HepG2 (cell line): ENCODE measurements around the gene PTPRM. TPM values are rescaled to one million over a fixed set of nuclear protein-coding genes. Genes with fewer than 3 reads are reported as not detected.

ENCODE experiments used
- ATF4 ChIP-seq, 2 experiments: fragments of 450-650 bp in 1 of 2; sonication (generic) in 1 of 2; formaldehyde crosslinking; IDR thresholded peaks; 2 replicates each; pipeline versions ENCODE4 v1.5.0 to v1.8.0; 2020 to 2022; ENCODE audit warnings: mild to moderate bottlenecking in 1 of 2, missing genetic modification reagents in 1 of 2
- EZH2 ChIP-seq: conservative IDR thresholded peaks from 2 replicates; pipeline ENCODE4 v1.6.1; 2012; ENCODE audit warnings: mild to moderate bottlenecking, low read depth, low read length, moderate library complexity
- HIC2 ChIP-seq: sonication (generic); formaldehyde crosslinking; IDR thresholded peaks from 2 replicates; pipeline ENCODE4 v1.9.0; 2022; ENCODE audit warnings: low read depth, missing genetic modification reagents
- HNF4G ChIP-seq, 2 experiments: sonication (generic) in 1 of 2; formaldehyde crosslinking in 1 of 2; IDR thresholded peaks; 2 replicates each; pipeline versions ENCODE4 v1.4.0 to v1.6.1; 2011 to 2020; ENCODE audit warnings: borderline replicate concordance in 2 of 2, low read depth in 2 of 2, mild to moderate bottlenecking in 2 of 2, low read length in 1 of 2, missing genetic modification reagents in 1 of 2, moderate library complexity in 1 of 2
- MXD1 ChIP-seq: sonication (generic); formaldehyde crosslinking; IDR thresholded peaks from 2 replicates; pipeline ENCODE4 v1.4.0; 2020; ENCODE audit warnings: mild to moderate bottlenecking, missing genetic modification reagents
- PLSCR1 ChIP-seq: sonication (generic); formaldehyde crosslinking; IDR thresholded peaks from 2 replicates; pipeline ENCODE4 v1.5.0; 2020; ENCODE audit warnings: missing genetic modification reagents, mild to moderate bottlenecking, borderline replicate concordance
- PPARG ChIP-seq: conservative IDR thresholded peaks from 2 replicates; pipeline ENCODE4 v1.6.1; 2016; ENCODE audit warnings: missing biosample characterization, missing genetic modification reagents
- SKIL ChIP-seq: sonication (generic); formaldehyde crosslinking; IDR thresholded peaks from 2 replicates; pipeline ENCODE4 v1.8.0; 2022; ENCODE audit warnings: missing genetic modification reagents, mild to moderate bottlenecking, moderate library complexity, borderline replicate concordance
- USF2 ChIP-seq, 2 experiments: sonication (generic) in 1 of 2; formaldehyde crosslinking in 1 of 2; IDR thresholded peaks; 2 replicates each; pipeline versions ENCODE4 v1.5.1 to v1.6.1; 2011 to 2020; ENCODE audit warnings: borderline replicate concordance in 1 of 2, low read depth in 1 of 2, low read length in 1 of 2, mild to moderate bottlenecking in 1 of 2, missing genetic modification reagents in 1 of 2, moderate library complexity in 1 of 2
- ZFAT ChIP-seq: sonication (generic); formaldehyde crosslinking; conservative IDR thresholded peaks from 2 replicates; pipeline ENCODE4 v1.8.1; 2023; ENCODE audit warnings: missing genetic modification reagents, inconsistent platforms
- ZMYM3 ChIP-seq: sonication (generic); formaldehyde crosslinking; IDR thresholded peaks from 2 replicates; pipeline ENCODE4 v1.5.1; 2020; ENCODE audit warnings: mild to moderate bottlenecking, missing genetic modification reagents
- ZNF451 ChIP-seq: sonication (generic); formaldehyde crosslinking; IDR thresholded peaks from 2 replicates; pipeline ENCODE4 v1.5.0; 2020; ENCODE audit warnings: mild to moderate bottlenecking, missing genetic modification reagents
- ZNF569 ChIP-seq: sonication (generic); formaldehyde crosslinking; IDR thresholded peaks from 2 replicates; pipeline ENCODE4 v1.5.0; 2020; ENCODE audit warnings: mild to moderate bottlenecking, missing genetic modification reagents, moderate library complexity, borderline replicate concordance
- ZNF710 ChIP-seq: sonication (generic); formaldehyde crosslinking; IDR thresholded peaks from 2 replicates; pipeline ENCODE4 v1.5.0; 2020; ENCODE audit warnings: mild to moderate bottlenecking, missing genetic modification reagents, borderline replicate concordance
- ZNF782 ChIP-seq: sonication (generic); formaldehyde crosslinking; IDR thresholded peaks from 2 replicates; pipeline ENCODE4 v1.4.0; 2020; ENCODE audit warnings: missing genetic modification reagents, mild to moderate bottlenecking, borderline replicate concordance
- polyA plus RNA-seq, 8 experiments: library from polyadenylated mRNA; depleted of rRNA in 3 of 8; stranded (reverse) in 7 of 8; unstranded in 1 of 8; fragments of >200 nt; fragmentation: Illumina TruSeq in 4 of 8; extraction: Trizol in 4 of 8; gene quantifications; 2 replicates each; pipeline versions ENCODE4 v1.2.1 to v1.2.3, GENCODE V29; 2011 to 2016; ENCODE audit warnings: low read depth in 4 of 8, missing spikeins in 1 of 8, mixed read lengths in 1 of 8; ENCODE audit not compliant: insufficient read depth in 1 of 8
- total RNA-seq, 5 experiments: library from RNA; depleted of rRNA; stranded (reverse); fragments of >200 nt; fragmentation: Illumina TruSeq; extraction: Trizol; gene quantifications; 2 replicates each; pipeline ENCODE4 v1.2.3, GENCODE V29; 2016; ENCODE audit warnings: low read depth in 1 of 5

PTPRM gene
- total and polyA plus RNA-seq, 2 of the 13 experiments (the other 11 are each of a cell fraction or from before 2014, with no cell fraction given): 12.6 to 108 TPM

- no peak for TF ChIP-seq MXD1 (CRISPR knock-in tag)
- peak; percentile 61; the same call in 1 of the 2 replicates for TF ChIP-seq PPARG (CRISPR knock-in tag)
- TF ChIP-seq HNF4G (IDR thresholded peaks at IDR 0.05; ENCODE audit: borderline replicate concordance, low read depth, low read length): peak; percentile 59
- peak; percentile 27; the same call in 1 of the 2 replicates for TF ChIP-seq HNF4G (CRISPR knock-in tag; IDR thresholded peaks at IDR 0.05; ENCODE audit: borderline replicate concordance, low read depth)
- 0 out of 2 replicates have a peak, but pooled peaks have one; percentile 18 for TF ChIP-seq ZNF569
- TF ChIP-seq ATF4 (CRISPR knock-in tag; IDR thresholded peaks at IDR 0.05): peak in 1 of 2 experiments; percentile 37; a peak in 1 of 4 replicates
- TF ChIP-seq ZNF710 (CRISPR knock-in tag): peak; percentile 73; the same call in 1 of the 2 replicates
- peak; percentile 69 for TF ChIP-seq ZMYM3 (CRISPR knock-in tag)
- no peak for TF ChIP-seq HIC2
- TF ChIP-seq USF2 (IDR thresholded peaks at IDR 0.05; ENCODE audit: low read depth, low read length): no peak
- no peak for TF ChIP-seq USF2 (CRISPR knock-in tag; IDR thresholded peaks at IDR 0.05; ENCODE audit: borderline replicate concordance)
- no peak for TF ChIP-seq ZNF782
- no peak for TF ChIP-seq ZNF451 (CRISPR knock-in tag)
- TF ChIP-seq PLSCR1 (CRISPR knock-in tag): no peak
- no peak for TF ChIP-seq ZFAT (CRISPR knock-in tag)
- no peak for TF ChIP-seq EZH2
- peak; percentile 61; the same call in 1 of the 2 replicates for TF ChIP-seq SKIL (CRISPR knock-in tag)
Measured at GRCh38 chr18:7626175-7626921, 59.2 kb downstream of the PTPRM start (continued).
